ENCODE measurements around the gene CPT1B.
"Not testable (repeated sequence)": the region's sequence is repeated elsewhere in the genome, so short reads cannot be mapped to it uniquely, and the experiment has no call there.

CPT1B gene

GRCh38 chr22:50526108-50526833 is 52.0 kb downstream of the CPT1B start:
- DNase-seq, result peak; percentile 68 to 75

DNA sequence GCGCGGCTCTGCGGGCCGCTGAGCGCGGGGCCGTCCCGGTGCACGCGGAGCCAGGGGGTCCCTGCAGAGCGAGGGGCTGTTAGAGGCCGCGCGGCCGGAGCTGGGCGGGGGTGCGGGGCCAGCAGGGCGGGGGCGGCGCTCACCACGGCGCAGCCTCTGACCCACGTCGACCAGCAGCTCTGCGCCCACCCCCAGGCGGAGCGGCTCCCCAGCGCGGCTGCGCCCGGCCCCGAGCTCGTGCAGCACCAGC is 52.4 kb downstream of the CPT1B start:
- no peak for DNase-seq

DNA sequence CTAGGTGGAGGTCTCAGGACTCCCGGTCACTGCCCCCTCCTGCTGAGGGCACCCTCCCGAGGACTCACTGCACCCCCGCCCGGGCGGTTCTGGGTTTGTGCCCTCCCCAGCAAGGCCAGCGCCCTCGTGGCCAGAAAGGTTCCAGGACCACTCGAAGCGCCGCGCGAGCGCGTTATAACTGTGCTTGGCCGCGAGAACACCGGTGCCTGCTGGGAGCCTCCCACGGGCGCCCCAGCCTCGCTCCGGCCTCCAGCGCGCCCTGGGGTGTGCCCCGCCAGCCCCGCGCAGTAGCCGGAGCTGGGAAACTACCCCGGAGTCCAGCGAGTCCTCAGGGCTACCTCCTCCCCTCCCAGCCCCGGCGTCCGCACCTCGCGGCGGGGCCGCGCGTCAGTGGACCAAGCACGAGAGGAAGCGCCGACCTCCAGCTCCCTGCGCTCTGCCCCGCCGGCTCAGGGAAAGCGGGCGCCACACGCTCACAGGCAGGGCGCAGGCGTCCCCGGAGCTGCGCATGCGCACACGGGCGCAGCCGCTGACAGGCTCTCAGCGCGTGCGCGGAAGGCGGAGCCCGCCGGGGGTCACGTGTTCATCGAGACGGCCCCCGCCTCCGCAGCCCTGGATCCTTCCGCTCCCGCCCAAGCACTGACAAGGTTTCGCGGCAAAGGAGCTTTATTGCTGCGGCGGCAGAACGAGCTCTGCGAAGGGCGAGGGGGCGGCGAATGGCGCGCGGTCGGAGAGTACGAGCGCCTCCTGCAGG is 52.9 kb downstream of the CPT1B start, which contains the start of gene SCO2:
Gene SCO2, minus strand, starts transcription at position 495 of the 754 bp plus-strand sequence. CDS start 1,187 bp downstream, outside the sequence.
- DNase-seq, result peak; percentile 91 to 98

DNA sequence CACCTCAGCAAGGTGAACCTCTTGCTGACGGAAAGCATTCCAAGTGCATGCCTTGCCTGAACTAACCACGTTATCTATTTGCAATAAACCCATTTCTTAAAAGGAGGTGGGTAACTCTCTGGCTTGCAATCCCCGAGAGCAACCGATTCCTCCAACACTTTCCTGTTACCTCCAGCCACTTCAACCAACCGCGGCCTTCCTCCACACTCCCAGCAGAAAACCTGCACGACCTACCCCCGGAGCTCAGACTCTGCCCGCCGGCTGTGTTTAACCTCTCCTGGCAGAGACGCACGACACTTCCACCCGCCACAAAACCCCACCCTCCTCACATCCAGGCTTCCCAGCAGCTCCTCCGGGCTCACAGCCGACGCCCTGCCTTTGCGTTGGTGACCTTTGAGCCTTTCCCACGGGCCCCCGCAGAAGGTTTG is 53.5 kb downstream of the CPT1B start:
- DNase-seq, result no peak

- no peak for DNase-seq
Observed at GRCh38 chr22:50523806-50524675, 54.2 kb downstream of the CPT1B start.

DNA sequence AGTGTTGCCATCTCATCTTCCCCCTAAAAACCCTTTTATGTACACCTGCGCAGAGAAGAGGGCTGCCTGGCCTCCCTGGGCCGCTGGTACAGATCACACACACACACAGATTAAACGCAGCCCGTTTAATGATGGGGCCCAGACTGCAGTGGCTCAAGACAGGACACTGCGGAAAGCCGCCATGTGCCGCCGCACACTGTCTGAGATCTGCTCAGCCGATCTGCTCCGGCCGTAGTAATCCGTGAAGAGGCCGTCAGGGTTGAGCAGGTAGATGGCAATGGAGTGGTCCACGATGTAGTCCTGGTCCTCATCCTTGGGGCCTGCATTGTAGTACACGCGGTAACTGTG is 54.8 kb downstream of the CPT1B start:
- DNase-seq, result no peak

DNA sequence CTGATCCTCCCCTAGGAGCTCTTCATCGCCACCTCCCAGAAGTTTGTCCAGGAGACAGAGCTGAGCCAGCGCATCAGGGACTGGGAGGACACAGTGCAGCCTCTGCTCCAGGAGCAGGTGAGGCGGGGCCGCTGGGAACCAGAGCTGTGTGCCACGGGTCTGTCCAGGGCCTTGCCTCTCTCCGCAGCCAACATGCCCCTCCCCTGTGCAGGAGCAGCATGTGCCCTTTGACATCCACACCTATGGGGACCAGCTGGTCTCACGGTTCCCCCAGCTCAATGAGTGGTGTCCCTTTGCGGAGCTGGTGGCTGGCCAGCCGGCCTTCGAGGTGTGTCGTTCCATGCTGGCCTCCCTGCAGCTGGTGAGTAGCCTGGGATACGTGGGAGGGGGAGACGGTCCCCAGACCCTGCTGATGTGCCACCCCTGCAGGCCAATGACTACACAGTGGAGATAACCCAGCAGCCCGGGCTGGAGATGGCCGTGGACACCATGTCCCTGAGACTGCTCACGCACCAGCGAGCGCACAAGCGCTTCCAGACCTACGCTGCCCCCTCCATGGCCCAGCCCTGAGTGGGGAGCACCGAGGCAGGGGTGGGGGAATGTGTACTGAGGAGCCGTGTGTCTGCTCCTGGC is 55.3 kb downstream of the CPT1B start:
- no peak for DNase-seq

- no peak for DNase-seq
Observed at GRCh38 chr22:50522208-50522805, 55.9 kb downstream of the CPT1B start.

DNA sequence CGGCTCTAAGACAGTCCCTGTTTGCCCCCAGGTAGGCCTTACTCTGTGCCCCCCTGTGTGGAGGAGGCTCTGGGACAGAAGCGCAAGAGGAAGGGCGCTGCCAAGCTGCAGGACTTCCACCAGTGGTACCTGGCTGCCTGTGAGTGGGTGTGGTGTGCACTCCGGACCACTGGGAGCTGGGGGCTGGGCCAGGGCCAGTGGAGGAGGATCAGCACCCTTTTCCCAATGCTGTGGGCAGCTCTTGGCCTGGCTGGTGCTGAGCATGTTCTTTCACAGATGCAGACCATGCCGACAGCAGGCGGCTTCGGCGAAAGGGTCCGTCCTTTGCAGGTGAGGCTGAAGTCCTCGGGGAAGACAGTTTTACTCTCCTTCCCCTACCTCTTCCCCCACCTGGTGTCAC is 56.5 kb downstream of the CPT1B start:
- no peak for DNase-seq

DNA sequence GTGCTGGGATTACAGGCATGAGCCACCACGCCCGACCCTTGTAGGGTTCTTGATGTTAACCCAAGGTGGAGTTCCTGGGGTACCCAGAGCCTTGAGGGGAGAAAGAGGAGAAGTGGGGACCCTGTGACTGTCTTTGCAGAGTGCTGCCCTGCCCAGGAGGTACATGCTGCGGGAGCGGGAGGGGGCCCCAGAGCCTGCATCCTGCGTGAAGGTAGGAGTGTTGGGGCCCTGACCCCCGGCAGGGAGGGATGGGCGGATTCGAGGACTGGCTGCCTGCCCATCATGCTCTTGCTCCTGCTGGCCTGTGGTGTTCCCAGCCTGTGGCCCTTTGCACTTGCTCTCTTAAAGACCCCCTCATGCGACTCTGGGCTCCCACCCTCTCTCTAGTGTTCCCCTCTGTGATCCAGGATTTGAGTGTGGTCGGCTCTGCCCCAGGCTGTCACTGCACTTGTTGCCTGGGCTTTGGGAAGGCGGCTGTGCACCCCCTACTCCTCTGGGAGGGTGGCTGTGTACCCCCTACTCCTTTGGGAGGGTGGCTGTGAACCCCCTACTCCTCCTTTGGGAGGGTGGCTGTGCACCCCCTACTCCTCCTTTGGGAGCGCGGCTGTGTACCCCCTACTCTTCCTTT is 57.3 kb downstream of the CPT1B start:
- DNase-seq, result no peak

- not testable (repeated sequence) for DNase-seq
Observed at GRCh38 chr22:50520184-50520583, 58.0 kb downstream of the CPT1B start.

- no peak for DNase-seq
Observed at GRCh38 chr22:50519151-50519550, 59.1 kb downstream of the CPT1B start.
